Measurements from ENCODE around the gene TRPC3.

- TF ChIP-seq CTCF (IDR thresholded peaks at IDR 0.05 in 2 of 3, conservative IDR thresholded peaks at IDR 0.05 in 1 of 3; ENCODE audit: borderline replicate concordance in 1 of 3, insufficient read depth in 1 of 3, low read depth in 2 of 3, low read length in 2 of 3), result no peak
- no peak for TF ChIP-seq POLR2A (IDR thresholded peaks at IDR 0.05; ENCODE audit: borderline replicate concordance, extremely low read depth, insufficient read depth, insufficient read length)
- no peak for TF ChIP-seq CEBPB (IDR thresholded peaks at IDR 0.05; ENCODE audit: low read depth)
- no peak for TF ChIP-seq POLR2AphosphoS5 (IDR thresholded peaks at IDR 0.05; ENCODE audit: low read depth, low read length)
- TF ChIP-seq SRF (IDR thresholded peaks at IDR 0.05; ENCODE audit: low read depth), result no peak
- TF ChIP-seq EZH2phosphoT487 (IDR thresholded peaks at IDR 0.05; ENCODE audit: borderline replicate concordance), result no peak
- TF ChIP-seq SIN3A (IDR thresholded peaks at IDR 0.05; ENCODE audit: low read depth), result no peak
- TF ChIP-seq EZH2 (IDR thresholded peaks at IDR 0.05), result no peak
- no peak for TF ChIP-seq FOSL1 (IDR thresholded peaks at IDR 0.05; ENCODE audit: low read depth)
- no peak for TF ChIP-seq RAD21 (IDR thresholded peaks at IDR 0.05; ENCODE audit: low read depth)
- TF ChIP-seq EGR1 (IDR thresholded peaks at IDR 0.05; ENCODE audit: low read depth), result no peak
- TF ChIP-seq MAX (IDR thresholded peaks at IDR 0.05), result no peak
- no peak for TF ChIP-seq ELF1 (IDR thresholded peaks at IDR 0.05; ENCODE audit: borderline replicate concordance, low read depth)
Observed at GRCh38 chr4:121936101-121936500, 15.8 kb downstream of the TRPC3 start.

Measured in HCT116 (cell line).